Astrocyte of the cerebellum (primary cell): Measurements from ENCODE around the gene EPHB2.

ENCODE experiments used
- DNase-seq: peaks from one replicate; pipeline ENCODE4 v3.0.0-alpha.2; 2011; ENCODE audit warnings: low read depth
- H3K4me3 ChIP-seq: 2 replicates; pipeline ENCODE4 v1.5.1; 2011; ENCODE audit warnings: mild to moderate bottlenecking, low read depth, low read length, moderate library complexity
- in situ Hi-C: cut with HindIII; loops from 2 replicates; pipeline ENCODE4 v1.10.0; 2017; ENCODE audit warnings: low sequenced_read_pairs
- TF ChIP-seq, protein P1 (sequence below): IDR thresholded peaks from 2 replicates; pipeline ENCODE4 v1.5.1; 2012; ENCODE audit warnings: low read length, low read depth, moderate library complexity, mild to moderate bottlenecking; ENCODE audit errors: missing control alignments

EPHB2 gene

DNA sequence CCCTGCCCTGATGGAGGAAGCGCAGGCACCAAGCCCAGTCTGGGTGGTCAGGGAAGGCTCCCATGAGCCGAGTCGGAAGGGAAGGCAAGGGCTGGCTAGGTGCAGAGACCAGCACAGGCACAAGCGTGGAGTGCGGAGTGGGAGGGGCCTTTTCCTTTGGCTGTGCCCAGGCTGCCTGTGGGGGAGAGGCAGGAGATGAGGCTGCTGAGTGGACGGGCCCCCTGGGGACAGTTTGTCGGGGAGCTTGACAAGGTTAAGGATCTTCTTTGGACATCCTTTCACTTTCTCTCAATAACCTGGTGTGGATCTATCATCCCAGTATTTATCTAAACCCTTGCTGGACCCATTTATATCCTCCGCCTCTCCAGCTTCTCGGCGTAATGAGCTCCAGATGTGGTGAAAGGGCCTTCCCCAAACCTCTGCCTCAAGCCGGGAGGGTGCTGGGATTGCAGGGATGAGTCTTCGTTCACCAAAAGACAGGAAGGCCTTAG is 42.9 kb downstream of the EPHB2 start:
- H3K4me3 ChIP-seq, result no peak overlapping the region
- in situ Hi-C loops, result no loop called here
- TF ChIP-seq, protein P1, sequence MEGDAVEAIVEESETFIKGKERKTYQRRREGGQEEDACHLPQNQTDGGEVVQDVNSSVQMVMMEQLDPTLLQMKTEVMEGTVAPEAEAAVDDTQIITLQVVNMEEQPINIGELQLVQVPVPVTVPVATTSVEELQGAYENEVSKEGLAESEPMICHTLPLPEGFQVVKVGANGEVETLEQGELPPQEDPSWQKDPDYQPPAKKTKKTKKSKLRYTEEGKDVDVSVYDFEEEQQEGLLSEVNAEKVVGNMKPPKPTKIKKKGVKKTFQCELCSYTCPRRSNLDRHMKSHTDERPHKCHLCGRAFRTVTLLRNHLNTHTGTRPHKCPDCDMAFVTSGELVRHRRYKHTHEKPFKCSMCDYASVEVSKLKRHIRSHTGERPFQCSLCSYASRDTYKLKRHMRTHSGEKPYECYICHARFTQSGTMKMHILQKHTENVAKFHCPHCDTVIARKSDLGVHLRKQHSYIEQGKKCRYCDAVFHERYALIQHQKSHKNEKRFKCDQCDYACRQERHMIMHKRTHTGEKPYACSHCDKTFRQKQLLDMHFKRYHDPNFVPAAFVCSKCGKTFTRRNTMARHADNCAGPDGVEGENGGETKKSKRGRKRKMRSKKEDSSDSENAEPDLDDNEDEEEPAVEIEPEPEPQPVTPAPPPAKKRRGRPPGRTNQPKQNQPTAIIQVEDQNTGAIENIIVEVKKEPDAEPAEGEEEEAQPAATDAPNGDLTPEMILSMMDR, result no peak
- no peak for DNase-seq

DNA sequence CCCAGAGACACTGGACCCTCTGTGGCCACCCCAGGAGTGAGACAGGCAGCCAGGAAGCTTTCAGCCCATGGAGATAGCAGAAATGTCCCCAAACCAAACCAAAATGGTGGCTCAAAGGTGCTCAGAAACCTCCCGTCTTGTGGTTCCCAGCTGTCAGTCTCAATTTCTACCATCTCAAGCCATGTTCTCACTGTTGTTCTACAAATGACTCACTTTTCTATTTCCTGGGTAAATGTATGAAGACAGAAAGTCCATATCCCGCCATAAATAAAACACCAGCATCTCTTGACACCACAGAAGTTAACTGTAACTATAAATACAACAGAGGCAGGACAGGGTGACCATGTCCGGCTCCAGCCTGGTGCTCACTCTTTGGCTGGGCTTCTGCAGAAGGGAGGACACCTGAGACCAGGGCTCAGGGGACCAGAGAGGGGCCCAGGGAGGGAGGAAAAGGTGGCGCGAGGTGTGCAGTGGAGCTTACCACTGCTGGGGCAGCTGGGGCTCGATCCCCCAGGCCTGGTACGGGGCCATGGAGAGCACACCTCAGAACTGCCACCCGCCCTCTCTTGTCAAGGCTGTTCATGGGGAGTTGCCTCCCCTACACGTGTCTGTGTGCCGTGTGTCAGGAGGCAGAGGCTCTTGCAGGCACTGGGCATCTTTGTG is 43.6 kb downstream of the EPHB2 start:
- in situ Hi-C loops, result no loop called here
- DNase-seq, result no peak
- no peak overlapping the region for H3K4me3 ChIP-seq
- TF ChIP-seq, protein P1, result no peak

DNA sequence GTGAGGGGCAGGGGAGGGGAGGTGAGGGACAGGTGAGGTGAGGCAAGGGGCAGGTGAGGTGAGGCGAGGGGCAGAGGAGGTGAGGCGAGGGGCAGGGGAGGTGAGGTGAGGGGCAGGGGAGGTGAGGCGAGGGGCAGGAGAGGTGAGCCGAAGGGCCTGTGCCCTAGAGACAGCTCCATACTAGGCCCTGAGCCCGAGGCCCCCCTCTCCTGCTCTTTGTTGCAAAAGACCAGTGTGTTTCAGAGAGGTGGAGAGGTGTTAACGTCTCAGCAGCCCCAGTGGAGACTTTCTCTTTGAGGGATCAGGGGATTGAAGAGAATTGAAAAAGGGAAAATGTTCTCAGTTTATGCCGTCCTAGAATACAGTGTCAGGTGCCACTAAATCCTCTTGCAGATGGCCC is 44.2 kb downstream of the EPHB2 start:
- TF ChIP-seq, protein P1, result no peak
- no peak for DNase-seq
- H3K4me3 ChIP-seq, result no peak overlapping the region
- in situ Hi-C loops, result loop anchor here (5.0 kb wide), 2 partner anchors 48 to 52 kb away; no protein-coding TSS in a partner anchor

DNA sequence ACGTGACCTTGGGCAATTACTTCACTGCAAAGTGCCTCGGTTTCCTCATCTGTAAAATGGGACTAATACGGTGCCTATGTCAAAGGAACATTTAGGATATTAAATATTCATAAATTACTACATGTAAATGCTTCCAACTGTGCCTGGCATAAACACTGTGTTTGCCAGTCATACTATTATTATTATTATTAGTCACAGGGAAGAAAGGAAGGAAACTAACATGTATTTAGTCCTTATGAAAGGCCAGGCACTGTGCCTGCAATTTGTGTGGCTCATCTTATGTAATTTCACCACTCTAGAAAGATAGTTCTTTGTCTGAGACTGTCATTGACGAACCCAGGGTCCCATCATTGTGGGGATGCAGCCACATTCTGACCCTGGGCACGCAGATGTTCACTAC is 45.0 kb downstream of the EPHB2 start:
- in situ Hi-C loops, result loop anchor here (5.0 kb wide), 2 partner anchors 48 to 52 kb away; no protein-coding TSS in a partner anchor
- TF ChIP-seq, protein P1, result no peak
- no peak overlapping the region for H3K4me3 ChIP-seq
- no peak for DNase-seq

DNA sequence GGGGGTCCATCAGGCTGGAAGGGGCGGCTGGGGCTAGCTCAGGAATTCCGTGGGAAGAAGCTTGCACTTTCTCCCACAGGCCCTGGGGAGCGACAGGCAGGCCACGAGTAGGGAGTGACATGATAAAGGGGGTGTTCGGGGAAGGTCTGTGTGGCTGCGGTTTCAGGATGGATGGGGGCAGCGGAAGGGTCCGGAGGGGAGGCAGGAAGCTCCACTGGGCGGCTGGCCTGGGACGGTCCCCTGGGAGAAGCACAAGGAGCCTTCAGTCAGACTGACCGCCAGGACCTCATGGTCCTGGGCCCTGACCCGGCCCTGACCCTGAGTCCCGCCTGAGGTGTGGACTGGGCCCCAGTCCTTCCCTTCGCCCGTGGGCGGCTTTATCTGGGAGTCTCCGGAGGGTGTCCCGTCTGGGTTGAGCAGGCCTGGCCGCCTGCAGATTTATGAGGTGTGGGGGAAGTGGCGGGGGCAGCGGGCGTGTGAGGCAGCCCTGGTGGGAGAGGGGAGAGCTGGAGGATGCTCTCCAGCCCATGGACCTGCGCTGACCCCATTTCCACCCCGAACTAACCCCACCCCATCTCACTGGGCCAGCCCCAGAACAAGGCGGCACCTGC is 45.6 kb downstream of the EPHB2 start:
- in situ Hi-C loops, result loop anchor here (5.0 kb wide), 2 partner anchors 49 to 51 kb away; no protein-coding TSS in a partner anchor
- DNase-seq, result no peak
- TF ChIP-seq, protein P1, result no peak
- no peak overlapping the region for H3K4me3 ChIP-seq

DNA sequence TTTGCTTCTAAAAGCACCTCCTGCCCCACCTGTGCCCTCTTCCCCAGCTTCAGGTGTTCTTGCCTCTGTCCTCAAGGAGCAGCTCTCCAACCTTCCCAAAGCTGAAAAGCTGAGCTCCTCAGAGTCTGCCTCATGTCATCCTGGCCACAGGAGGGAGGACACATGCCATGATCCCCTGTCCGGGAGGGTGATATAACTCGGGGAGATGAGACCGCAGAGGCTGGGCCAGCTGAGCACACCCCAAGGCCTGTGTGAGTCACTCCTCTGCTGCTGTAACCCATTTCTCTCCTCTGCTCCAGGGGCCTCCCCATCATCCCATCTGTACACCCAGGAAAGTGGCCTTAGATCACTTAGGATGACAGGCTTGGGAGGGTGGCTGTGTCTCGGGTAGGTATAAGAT is 49.8 kb downstream of the EPHB2 start:
- in situ Hi-C loops, result no loop called here
- TF ChIP-seq, protein P1, result no peak
- no peak overlapping the region for H3K4me3 ChIP-seq
- no peak for DNase-seq
